ENCODE data around the gene TMEM39B.
"Not testable (repeated sequence)": the region's sequence is repeated elsewhere in the genome, so short reads cannot be mapped to it uniquely, and the experiment has no call there.

The TMEM39B gene

GRCh38 chr1:32071758-32072621 lies 749 bp upstream of the TMEM39B start:
- peak; percentile 21 for DNase-seq (ENCODE audit: low read depth)

DNA sequence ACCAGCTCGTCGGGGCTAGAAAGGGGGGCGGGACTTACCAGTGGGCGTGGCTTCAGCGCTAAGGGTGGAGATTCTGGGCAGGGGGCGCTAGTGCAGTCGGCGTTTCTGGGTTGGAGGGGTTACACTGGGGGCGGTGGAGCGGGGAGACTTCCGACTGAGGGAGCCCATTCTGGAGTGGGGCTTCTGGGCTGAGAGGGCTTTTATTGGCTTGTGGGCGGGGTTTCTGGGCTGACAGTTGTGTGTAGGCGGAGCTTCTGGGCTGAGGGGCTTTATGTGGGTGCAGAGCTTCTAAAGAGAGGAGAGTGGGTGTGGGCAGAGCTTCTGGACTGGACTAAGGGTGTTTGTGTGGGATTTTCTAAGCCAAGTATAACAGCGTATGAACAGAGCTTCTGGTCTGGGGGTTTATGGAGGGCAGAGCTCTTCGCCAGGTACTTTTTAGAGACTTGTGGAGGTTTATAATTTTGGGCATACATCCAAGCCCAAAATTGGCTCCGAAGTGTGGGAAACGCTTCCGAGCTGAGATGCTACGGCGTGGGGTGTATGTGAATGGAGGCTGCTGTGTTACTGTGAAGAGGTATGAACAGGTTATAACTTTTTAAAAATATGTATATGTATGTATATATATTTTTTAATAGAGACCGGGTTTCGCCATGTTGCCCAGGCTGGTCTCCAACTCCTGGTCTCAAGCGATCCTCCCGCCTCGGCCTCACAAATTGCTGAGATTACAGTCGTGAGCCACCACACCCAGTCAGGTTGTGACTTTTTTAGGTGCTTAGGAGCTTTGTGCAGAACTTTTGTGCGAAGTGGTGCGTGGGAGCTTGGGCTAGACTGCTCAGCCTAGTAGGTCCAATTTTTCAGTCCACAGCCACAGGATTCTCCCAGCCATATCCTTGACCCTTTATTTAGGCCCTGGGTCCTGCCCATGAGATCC lies 825 bp downstream of the TMEM39B start:
- DNase-seq (ENCODE audit: low read depth) = no peak

- no peak for DNase-seq (ENCODE audit: low read depth)
These were observed 2.1 kb downstream of the TMEM39B start for GRCh38 chr1:32074841-32075240.

GRCh38 chr1:32077451-32077850 lies 4.7 kb downstream of the TMEM39B start:
- DNase-seq (ENCODE audit: low read depth) = no peak

GRCh38 chr1:32082022-32082421 lies 9.3 kb downstream of the TMEM39B start:
- DNase-seq (ENCODE audit: low read depth) = no peak

DNA sequence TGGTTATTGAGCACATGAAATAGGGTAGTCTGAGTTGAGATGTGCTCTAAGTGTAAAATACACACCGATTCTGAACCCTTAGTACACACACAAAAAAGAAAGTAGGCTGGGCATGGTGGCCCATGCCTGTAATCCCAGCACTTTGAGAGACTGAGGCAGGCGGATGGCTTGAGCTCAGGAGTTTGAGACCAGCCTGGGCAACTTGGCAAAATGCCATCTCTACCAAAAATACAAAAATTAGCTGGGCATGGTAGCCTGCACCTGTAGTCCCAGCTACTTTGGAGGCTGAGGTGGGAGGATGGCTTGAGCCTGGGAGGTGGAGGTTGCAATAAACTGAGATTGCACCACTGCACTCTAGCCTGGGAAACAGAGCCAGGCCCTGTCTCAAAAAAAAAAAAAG lies 13.6 kb downstream of the TMEM39B start:
- not testable (repeated sequence) for DNase-seq (ENCODE audit: low read depth)

DNA sequence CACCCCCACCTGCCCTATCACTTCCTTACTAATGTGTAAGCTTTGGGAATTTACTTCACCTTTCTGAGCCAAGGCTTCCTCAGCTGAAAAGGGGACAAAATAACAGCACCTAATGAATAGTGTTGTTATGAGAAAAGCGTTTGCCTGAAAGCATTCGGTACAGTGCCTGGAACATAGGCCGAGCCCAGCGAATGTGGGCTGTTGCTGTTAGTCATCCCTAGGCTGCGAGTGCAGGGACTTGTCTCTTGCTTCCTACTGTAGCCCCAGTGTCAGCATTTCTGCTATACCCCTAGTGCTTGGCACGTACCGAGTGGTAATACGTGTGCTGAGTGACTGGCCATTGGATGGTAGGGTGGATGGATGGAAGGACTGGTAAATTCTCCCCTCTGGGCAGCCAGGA lies 18.4 kb downstream of the TMEM39B start:
- no peak for DNase-seq (ENCODE audit: low read depth)

DNA sequence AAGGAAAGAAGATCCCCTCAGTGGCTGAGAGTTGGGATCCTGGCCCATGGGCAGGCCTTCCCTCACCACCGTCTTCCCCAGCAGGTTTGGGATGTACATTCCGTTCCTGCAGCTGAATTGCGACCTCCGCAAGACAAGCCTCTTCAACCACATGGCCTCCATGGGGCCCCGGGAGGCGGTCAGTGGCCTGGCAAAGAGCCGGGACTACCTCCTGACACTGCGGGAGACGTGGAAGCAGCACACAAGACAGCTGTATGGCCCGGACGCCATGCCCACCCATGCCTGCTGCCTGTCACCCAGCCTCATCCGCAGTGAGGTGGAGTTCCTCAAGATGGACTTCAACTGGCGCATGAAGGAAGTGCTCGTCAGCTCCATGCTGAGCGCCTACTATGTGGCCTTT lies 18.9 kb downstream of the TMEM39B start:
- DNase-seq (ENCODE audit: low read depth) = no peak

- no peak for DNase-seq (ENCODE audit: low read depth)
These were observed 22.2 kb downstream of the TMEM39B start for GRCh38 chr1:32094746-32095521.

DNA sequence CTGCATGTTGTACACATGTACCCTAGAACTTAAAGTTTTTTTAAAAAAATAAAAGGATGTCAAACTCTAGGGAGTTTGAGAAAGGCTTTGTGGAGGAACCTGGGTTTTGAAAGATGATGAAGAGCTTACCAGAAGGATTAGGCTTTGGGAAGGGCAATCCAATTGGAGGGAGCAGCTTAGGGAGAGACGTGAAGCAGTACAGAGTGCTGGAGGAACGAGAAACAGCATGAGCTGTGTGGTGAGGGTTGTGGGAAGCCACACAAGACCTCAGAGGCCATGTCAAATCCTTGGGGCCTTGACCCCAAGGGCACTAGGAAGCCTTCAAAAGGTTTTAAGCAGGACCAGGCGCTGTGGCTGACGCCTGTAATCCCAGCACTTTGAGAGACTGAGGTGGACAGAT lies 26.7 kb downstream of the TMEM39B start:
- no peak for DNase-seq (ENCODE audit: low read depth)

DNA sequence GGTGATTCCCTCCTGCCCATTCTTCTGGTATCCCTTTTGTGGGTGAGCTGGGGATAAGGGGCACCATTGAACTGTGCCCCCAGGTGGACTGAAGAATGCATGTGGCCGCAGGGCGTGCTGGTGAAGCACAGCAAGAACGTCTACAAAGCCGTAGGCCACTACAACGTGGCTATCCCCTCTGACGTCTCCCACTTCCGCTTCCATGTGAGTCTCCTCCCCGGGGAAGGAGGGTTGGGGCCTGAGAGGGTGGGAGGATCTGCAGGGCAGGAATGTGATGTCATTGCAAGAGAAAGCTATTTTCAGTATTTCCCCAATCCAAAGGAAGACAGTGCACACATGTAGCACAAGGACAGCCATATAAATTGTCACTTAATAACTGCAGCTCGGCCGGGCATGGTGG lies 27.6 kb downstream of the TMEM39B start:
- no peak for DNase-seq (ENCODE audit: low read depth)

- peak; percentile 54 for DNase-seq (ENCODE audit: low read depth)
These were observed 28.3 kb downstream of the TMEM39B start for GRCh38 chr1:32100807-32101708.

DNA sequence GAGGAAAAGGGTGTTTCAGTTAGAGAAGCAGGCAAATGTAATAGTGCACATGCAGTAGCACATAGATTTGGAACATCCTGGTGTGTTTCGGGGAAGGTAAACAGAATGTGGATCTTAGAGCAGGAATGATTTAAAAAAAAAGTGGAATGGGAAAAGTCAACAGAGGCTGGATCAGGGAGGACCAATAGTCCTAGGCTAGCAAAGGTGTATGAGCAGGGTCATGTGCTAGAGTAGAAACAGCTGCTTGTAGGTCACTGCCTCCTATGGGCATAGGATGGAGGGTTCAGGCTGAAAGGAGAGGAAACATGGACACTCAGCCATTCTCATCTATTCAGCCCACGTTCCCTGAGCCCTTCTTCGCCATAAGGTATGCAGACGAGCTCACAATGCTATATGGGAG lies 31.4 kb downstream of the TMEM39B start:
- no peak for DNase-seq (ENCODE audit: low read depth)

GRCh38 chr1:32105338-32105737 lies 32.6 kb downstream of the TMEM39B start:
- DNase-seq (ENCODE audit: low read depth) = no peak

GRCh38 chr1:32106663-32107275 lies 34.0 kb downstream of the TMEM39B start:
- no peak for DNase-seq (ENCODE audit: low read depth)

DNA sequence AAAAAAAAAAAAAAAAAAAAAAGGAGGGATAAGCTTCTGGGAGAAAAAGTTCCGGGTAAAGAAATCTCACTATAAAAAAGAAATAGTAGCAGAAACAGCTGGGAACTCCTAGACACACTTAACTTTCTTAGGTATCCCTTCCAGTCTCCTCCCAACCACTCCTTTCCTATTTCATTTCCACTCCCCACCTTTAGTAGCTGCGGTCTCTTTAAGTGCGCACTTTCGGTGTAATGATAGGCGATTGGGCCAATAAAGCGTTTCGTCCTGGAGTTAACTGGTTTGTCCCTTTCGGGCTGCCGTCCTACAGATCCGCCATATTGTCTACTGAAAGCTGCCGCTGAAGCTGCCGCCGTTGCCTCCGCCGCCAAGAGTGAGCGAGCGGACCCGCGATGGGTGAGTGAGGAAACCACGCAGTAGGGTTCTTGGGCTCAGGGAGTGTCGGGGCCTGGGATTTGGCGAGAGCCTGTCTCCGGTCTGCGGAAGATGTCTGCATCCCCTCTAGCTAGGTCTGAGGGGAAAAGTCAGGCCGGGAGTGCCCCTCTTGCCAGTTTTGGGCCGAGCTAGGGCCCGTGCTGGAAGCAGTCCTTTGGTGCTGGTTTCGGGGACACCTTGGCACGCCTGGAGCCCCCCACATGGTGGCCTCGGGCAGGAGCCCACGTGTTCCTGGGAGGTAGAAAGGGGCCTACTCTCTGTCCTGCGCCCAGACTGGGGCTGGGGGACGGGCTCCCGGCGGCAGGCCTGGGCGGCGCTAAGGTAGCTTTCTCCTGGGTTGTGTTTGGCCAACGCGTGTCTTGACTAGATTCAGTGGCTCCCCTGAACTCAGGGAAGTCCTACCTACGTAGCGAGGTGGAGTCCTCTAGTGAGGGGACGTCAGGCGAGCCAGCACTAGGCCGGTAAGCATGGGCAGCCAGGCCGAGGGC lies 35.3 kb downstream of the TMEM39B start, which contains the start of gene KPNA6:
Gene KPNA6, plus strand, starts transcription at position 315 of the 920 bp plus-strand sequence. Its CDS starts 75 bp downstream, at position 390.
- peak; percentile 96 for DNase-seq (ENCODE audit: low read depth)

- no peak for DNase-seq (ENCODE audit: low read depth)
These were observed 38.4 kb downstream of the TMEM39B start for GRCh38 chr1:32111040-32111623.

GRCh38 chr1:32111789-32112188 lies 39.0 kb downstream of the TMEM39B start:
- no peak for DNase-seq (ENCODE audit: low read depth)

- DNase-seq (ENCODE audit: low read depth) = no peak
These were observed 40.2 kb downstream of the TMEM39B start for GRCh38 chr1:32112806-32113375.

All from fibroblast of gingiva (primary cell).